ENCODE measurements around the gene PCDH1. TPM values are rescaled to one million over a fixed set of nuclear protein-coding genes. Genes with fewer than 3 reads are reported as not detected.

The PCDH1 gene
- total and polyA plus RNA-seq, 2 donors (not counting 3 experiments of a cell fraction or from before 2014, with no cell fraction given): 113 to 136 TPM

- Histone ChIP-seq H3K4me2 (ENCODE audit: insufficient read depth, low read length) (no peak overlapping the region), H3K9me1 (replicated peaks; ENCODE audit: control insufficient read depth, extremely low read depth, insufficient read depth, low read length) (no peaks in the 10 kb centered on the region), H3K27me3 (ENCODE audit: control insufficient read depth in 2 of 2, insufficient read depth in 2 of 2, low read length in 2 of 2) (no peaks in the 10 kb centered on the region), H3K9me3 (replicated peaks; ENCODE audit: control insufficient read depth, insufficient read depth, low read length) (no peaks in the 10 kb centered on the region), H3K27ac (ENCODE audit: insufficient read depth, low read depth, low read length) (no peak overlapping the region), H3K79me2 (ENCODE audit: control insufficient read depth, insufficient read depth, low read length) (peaks cover under 1% of the 10 kb centered on the region), H4K20me1 (replicated peaks; ENCODE audit: control insufficient read depth, extremely low read depth, insufficient read depth, low read length) (no peaks in the 10 kb centered on the region), H3K4me1 (ENCODE audit: control insufficient read depth, extremely low read depth, insufficient read depth, low read length) (no peaks in the 10 kb centered on the region), H3K36me3 (ENCODE audit: control insufficient read depth in 2 of 2, extremely low read depth in 1 of 2, insufficient read depth in 2 of 2, low read length in 2 of 2) (peaks cover 6 to 29% of the 10 kb centered on the region in 2 experiments), H2AFZ (ENCODE audit: low read depth, low read length) (no peak overlapping the region), H3K4me3 (replicated peaks in 1 of 3; ENCODE audit: insufficient read depth in 1 of 3, low read depth in 1 of 3, low read length in 3 of 3) (no peak overlapping the region), H3K9ac (replicated peaks; ENCODE audit: extremely low read depth, insufficient read depth, low read length) (no peak overlapping the region)
- dilution Hi-C loops (cut with MboI; ENCODE audit: extremely low pct_ligation_motif_present, low sequenced_read_pairs): no loop called here
- BruUV-seq (replicated peaks): no TSS peak
- FAIRE-seq (no peak), DNase-seq (ENCODE audit: low read depth, low spot score) (no peak)
- intact Hi-C loops (cut with micrococcal nuclease): no loop called here
- CTCF ChIA-PET: interaction anchor here (1.4 to 3.1 kb wide), 3 partner anchors 21 to 103 kb away, joined by 3 to 15 read pairs (median 6); partner anchors contain the start of gene PCDH1
- POLR2A ChIA-PET: no interaction called here
- no peak for TF ChIP-seq POLR2AphosphoS5 (IDR thresholded peaks at IDR 0.05; ENCODE audit: insufficient read depth, low read depth, low read length)
- TF ChIP-seq MYC (IDR thresholded peaks at IDR 0.05; ENCODE audit: low read depth, low read length): no peak
- no peak for TF ChIP-seq GATA2 (IDR thresholded peaks at IDR 0.05; ENCODE audit: insufficient read depth, insufficient read length, low read depth, low read length)
- TF ChIP-seq CTCF (IDR thresholded peaks at IDR 0.05; ENCODE audit: extremely low read depth in 1 of 2, insufficient read depth in 1 of 2, low read depth in 1 of 2, low read length in 2 of 2): no peak
- no peak for TF ChIP-seq MAX (IDR thresholded peaks at IDR 0.05; ENCODE audit: insufficient read depth, insufficient read length)
- TF ChIP-seq JUN (IDR thresholded peaks at IDR 0.05; ENCODE audit: borderline replicate concordance, insufficient read depth, insufficient read length, low read depth): no peak
- no peak for TF ChIP-seq FOS (IDR thresholded peaks at IDR 0.05; ENCODE audit: borderline replicate concordance, insufficient read depth, low read length)
- no peak for TF ChIP-seq EZH2 (IDR thresholded peaks at IDR 0.05; ENCODE audit: borderline replicate concordance, low read depth, low read length, severe bottlenecking)
- no peak for TF ChIP-seq POLR2A (IDR thresholded peaks at IDR 0.05; ENCODE audit: low read depth, low read length)
Observed at GRCh38 chr5:141857226-141857625, 21.0 kb downstream of the PCDH1 start.
